HEK293T (cell line): ENCODE measurements around the gene SYF2.

Source experiments
- CTCF ChIA-PET: fragments of 350-600 bp; formaldehyde crosslinking; extraction: SDS; loops from one replicate; lab custom pipeline; 2021; ENCODE audit warnings: antibody characterized with exemption, inconsistent platforms; lab: Yijun Ruan, JAX
- POLR2A ChIA-PET: fragments of 350-600 bp; formaldehyde crosslinking; extraction: SDS; loops from one replicate; lab custom pipeline; 2020; ENCODE audit warnings: antibody characterized with exemption, inconsistent platforms; lab: Yijun Ruan, JAX
- DNase-seq: peaks from one replicate; pipeline ENCODE4 v3.0.0; 2012; ENCODE audit warnings: mixed read lengths; ENCODE audit errors: extremely low spot score
- ARNT ChIP-seq: fragments of 450-650 bp; IDR thresholded peaks from 2 replicates; pipeline ENCODE4 v1.6.1; 2017; ENCODE audit warnings: mild to moderate bottlenecking
- BHLHE40 ChIP-seq: fragments of 450-650 bp; IDR thresholded peaks from 2 replicates; pipeline ENCODE4 v1.6.1; 2016; ENCODE audit warnings: mild to moderate bottlenecking, moderate library complexity, borderline replicate concordance
- CTBP1 ChIP-seq: fragments of 450-650 bp; IDR thresholded peaks from 2 replicates; pipeline ENCODE4 v1.6.1; 2016; ENCODE audit warnings: borderline replicate concordance
- ELF4 ChIP-seq: fragments of 450-650 bp; IDR thresholded peaks from 2 replicates; pipeline ENCODE4 v1.6.1; 2017; ENCODE audit warnings: antibody characterized with exemption
- FOXA1 ChIP-seq: fragments of 450-650 bp; IDR thresholded peaks from 2 replicates; pipeline ENCODE4 v1.6.1; 2016; ENCODE audit warnings: mild to moderate bottlenecking
- FOXK2 ChIP-seq: fragments of 450-650 bp; IDR thresholded peaks from 2 replicates; pipeline ENCODE4 v1.6.1; 2016; ENCODE audit warnings: mild to moderate bottlenecking
- FOXM1 ChIP-seq: fragments of 450-650 bp; IDR thresholded peaks from 2 replicates; pipeline ENCODE4 v1.6.1; 2017; ENCODE audit warnings: mild to moderate bottlenecking, borderline replicate concordance
- HDGF ChIP-seq: fragments of 450-650 bp; IDR thresholded peaks from 2 replicates; pipeline ENCODE4 v1.6.1; 2017; ENCODE audit warnings: antibody characterized with exemption, borderline replicate concordance
- L3MBTL2 ChIP-seq: fragments of 450-650 bp; conservative IDR thresholded peaks from 2 replicates; pipeline ENCODE4 v1.6.1; 2016; ENCODE audit warnings: mild to moderate bottlenecking
- LEF1 ChIP-seq: fragments of 450-650 bp; IDR thresholded peaks from 2 replicates; pipeline ENCODE4 v1.6.1; 2017; ENCODE audit warnings: mild to moderate bottlenecking, borderline replicate concordance
- NFRKB ChIP-seq: fragments of 450-650 bp; IDR thresholded peaks from 2 replicates; pipeline ENCODE4 v1.6.1; 2016; ENCODE audit warnings: mild to moderate bottlenecking, moderate library complexity
- PKNOX1 ChIP-seq: fragments of 450-650 bp; IDR thresholded peaks from 2 replicates; pipeline ENCODE4 v1.6.1; 2016
- SP1 ChIP-seq: fragments of 450-650 bp; IDR thresholded peaks from 2 replicates; pipeline ENCODE4 v1.6.1; 2017
- SUZ12 ChIP-seq: fragments of 450-650 bp; IDR thresholded peaks from 2 replicates; pipeline ENCODE4 v1.6.1; 2016; ENCODE audit warnings: mild to moderate bottlenecking
- TARDBP ChIP-seq: fragments of 450-650 bp; IDR thresholded peaks from 2 replicates; pipeline ENCODE4 v1.6.1; 2016
- ZNF384 ChIP-seq: fragments of 450-650 bp; IDR thresholded peaks from 2 replicates; pipeline ENCODE4 v1.6.1; 2016

SYF2 gene

GRCh38 chr1:25220666-25221065 is 11.6 kb downstream of the SYF2 start:
- CTCF ChIA-PET = no interaction called here
- POLR2A ChIA-PET = interaction anchor here (1.2 kb wide), 1 partner anchor 19 kb away, joined by 3 read pairs; no protein-coding TSS in a partner anchor
- TF ChIP-seq FOXA1 (no peak), L3MBTL2 (no peak), SP1 (no peak), ZNF384 (no peak), TARDBP (no peak), HDGF (no peak)
- DNase-seq = no peak

- ChIA-PET CTCF (no interaction called here), POLR2A (interaction anchor here (1.6 kb wide), 1 partner anchor 13 kb away, joined by 5 read pairs; the partner anchor contains the start of gene SYF2)
- DNase-seq = no peak
- TF ChIP-seq SUZ12 (no peak), ELF4 (no peak), FOXK2 (no peak), FOXM1 (no peak), ZNF384 (no peak), PKNOX1 (no peak), FOXA1 (no peak), LEF1 (no peak), NFRKB (no peak), BHLHE40 (no peak), ARNT (no peak), TARDBP (no peak), CTBP1 (no peak), HDGF (no peak)
Measured at GRCh38 chr1:25219661-25220251, 12.5 kb downstream of the SYF2 start.

GRCh38 chr1:25217598-25218232 is 14.6 kb downstream of the SYF2 start:
- ChIA-PET POLR2A (no interaction called here), CTCF (no interaction called here)
- no peak for TF ChIP-seq PKNOX1
- TF ChIP-seq ZNF384 = no peak
- no peak for TF ChIP-seq FOXM1
- no peak for TF ChIP-seq FOXK2
- no peak for TF ChIP-seq FOXA1
- no peak for TF ChIP-seq CTBP1
- TF ChIP-seq SUZ12 = no peak
- DNase-seq = no peak

- TF ChIP-seq CTBP1 (no peak), ZNF384 (no peak), SP1 (no peak), NFRKB (no peak), FOXK2 (no peak), SUZ12 (no peak), TARDBP (no peak), FOXA1 (no peak), HDGF (no peak)
- POLR2A ChIA-PET = no interaction called here
- DNase-seq = no peak
- CTCF ChIA-PET = no interaction called here
Measured at GRCh38 chr1:25217015-25217414, 15.3 kb downstream of the SYF2 start.

- POLR2A ChIA-PET = interaction anchor here (2.3 kb wide), 1 partner anchor 16 kb away, joined by 12 read pairs; the partner anchor contains the start of gene SYF2
- CTCF ChIA-PET = interaction anchor here (1.3 kb wide), 1 partner anchor 10 kb away, joined by 8 read pairs; no protein-coding TSS in a partner anchor
- no peak for TF ChIP-seq SUZ12
- TF ChIP-seq TARDBP = no peak
- TF ChIP-seq PKNOX1 = no peak
- no peak for TF ChIP-seq FOXA1
- TF ChIP-seq HDGF = no peak
- no peak for DNase-seq
Measured at GRCh38 chr1:25216123-25216522, 16.2 kb downstream of the SYF2 start.

GRCh38 chr1:25212725-25213124 is 19.6 kb downstream of the SYF2 start:
- no peak for DNase-seq
- ChIA-PET CTCF (no interaction called here), POLR2A (interaction anchor here (1.9 kb wide), 1 partner anchor 19 kb away, joined by 5 read pairs; the partner anchor contains the start of gene SYF2)
- TF ChIP-seq HDGF = no peak

GRCh38 chr1:25210728-25211127 is 21.6 kb downstream of the SYF2 start:
- POLR2A ChIA-PET = no interaction called here

More at GRCh38 chr1:25210728-25211127, 21.6 kb downstream of the SYF2 start:
- TF ChIP-seq NFRKB (no peak), FOXK2 (no peak), L3MBTL2 (no peak), SUZ12 (no peak), FOXA1 (no peak), CTBP1 (no peak), ARNT (no peak), BHLHE40 (no peak), SP1 (no peak), TARDBP (no peak), PKNOX1 (no peak), HDGF (no peak), ELF4 (no peak), LEF1 (no peak), ZNF384 (no peak), FOXM1 (no peak)
- CTCF ChIA-PET = no interaction called here
- DNase-seq = no peak
